ENCODE measurements around the gene SCYGR7.

The SCYGR7 gene

DNA sequence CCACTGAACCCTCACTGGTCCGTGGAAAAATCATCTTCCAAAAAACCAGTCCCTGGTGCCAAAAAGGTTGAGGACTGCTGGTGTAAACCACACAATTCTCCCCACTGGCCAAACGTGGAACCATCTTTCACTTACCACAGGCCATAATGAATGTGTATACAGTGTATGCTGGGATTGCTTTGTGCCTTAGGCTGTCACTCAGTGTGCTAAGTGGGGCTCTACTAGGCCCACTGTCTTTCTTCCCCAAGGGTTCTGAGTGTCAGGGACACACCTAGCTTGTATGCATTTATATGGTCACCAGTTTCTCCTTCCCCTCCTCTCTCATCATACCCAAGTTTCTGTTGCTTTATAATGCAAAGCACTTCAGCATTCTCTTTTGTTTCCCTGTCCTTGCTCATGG, 44.8 kb downstream of the SCYGR7 start:
- no peak for DNase-seq (ENCODE audit: insufficient read length, low spot score)
- no peak for FAIRE-seq
- TF ChIP-seq CTCF (IDR thresholded peaks at IDR 0.05; ENCODE audit: insufficient read depth, missing control alignments), result no peak

- no peak for DNase-seq (ENCODE audit: insufficient read length, low spot score)
- FAIRE-seq, result no peak
- TF ChIP-seq CTCF (IDR thresholded peaks at IDR 0.05; ENCODE audit: insufficient read depth, missing control alignments), result no peak
These were observed 46.0 kb downstream of the SCYGR7 start for GRCh38 chr2:227774011-227774624.

DNA sequence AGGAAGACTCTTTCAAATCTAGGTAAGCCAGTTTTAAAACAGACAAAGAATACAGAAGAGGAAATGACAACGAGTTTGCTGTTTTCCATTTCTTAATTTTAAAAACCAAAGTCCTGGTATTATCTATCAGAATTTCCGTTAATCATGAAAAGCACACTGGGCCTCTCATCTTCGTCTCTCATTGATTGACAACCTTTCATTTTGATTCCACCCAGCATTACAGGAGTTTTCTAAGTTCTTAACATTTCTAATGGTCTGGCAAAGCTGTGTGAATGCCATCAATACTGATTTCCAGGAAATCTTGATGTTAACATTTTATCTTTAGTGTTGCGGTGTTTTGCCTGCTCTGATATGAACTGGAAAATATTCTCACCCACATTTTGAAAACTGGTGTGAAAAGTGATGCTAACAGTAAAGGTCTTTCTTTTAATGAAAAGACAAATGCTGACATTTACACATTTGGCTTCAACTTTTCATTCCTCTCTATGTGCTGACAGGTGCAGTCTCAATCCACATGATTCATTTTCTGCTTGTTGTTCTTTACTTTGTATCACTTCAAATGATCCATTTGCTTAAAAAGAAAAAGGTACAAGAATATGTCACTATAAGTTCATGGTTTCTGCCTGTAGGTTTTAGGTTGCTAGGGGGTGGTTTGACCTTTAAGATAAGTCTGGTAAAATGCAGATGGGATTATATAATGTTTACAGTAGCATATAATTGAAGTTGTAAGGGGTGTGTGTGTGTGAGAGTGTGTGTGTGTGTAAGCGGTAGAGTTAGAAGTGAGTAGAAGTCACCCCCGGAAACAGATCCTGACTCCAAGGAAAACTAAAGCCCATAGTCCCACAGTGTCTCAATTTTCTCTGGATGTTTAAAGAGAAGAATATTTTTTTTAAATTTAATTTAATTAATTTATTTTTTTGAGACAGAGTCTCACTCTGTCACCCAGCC, 47.0 kb downstream of the SCYGR7 start:
- DNase-seq (ENCODE audit: insufficient read length, low spot score) (no peak), FAIRE-seq (no peak)

More for the DNA sequence above, 47.0 kb downstream of the SCYGR7 start:
- TF ChIP-seq CTCF (IDR thresholded peaks at IDR 0.05; ENCODE audit: insufficient read depth, missing control alignments), result no peak
